ENCODE measurements around the gene DICER1.

DNA sequence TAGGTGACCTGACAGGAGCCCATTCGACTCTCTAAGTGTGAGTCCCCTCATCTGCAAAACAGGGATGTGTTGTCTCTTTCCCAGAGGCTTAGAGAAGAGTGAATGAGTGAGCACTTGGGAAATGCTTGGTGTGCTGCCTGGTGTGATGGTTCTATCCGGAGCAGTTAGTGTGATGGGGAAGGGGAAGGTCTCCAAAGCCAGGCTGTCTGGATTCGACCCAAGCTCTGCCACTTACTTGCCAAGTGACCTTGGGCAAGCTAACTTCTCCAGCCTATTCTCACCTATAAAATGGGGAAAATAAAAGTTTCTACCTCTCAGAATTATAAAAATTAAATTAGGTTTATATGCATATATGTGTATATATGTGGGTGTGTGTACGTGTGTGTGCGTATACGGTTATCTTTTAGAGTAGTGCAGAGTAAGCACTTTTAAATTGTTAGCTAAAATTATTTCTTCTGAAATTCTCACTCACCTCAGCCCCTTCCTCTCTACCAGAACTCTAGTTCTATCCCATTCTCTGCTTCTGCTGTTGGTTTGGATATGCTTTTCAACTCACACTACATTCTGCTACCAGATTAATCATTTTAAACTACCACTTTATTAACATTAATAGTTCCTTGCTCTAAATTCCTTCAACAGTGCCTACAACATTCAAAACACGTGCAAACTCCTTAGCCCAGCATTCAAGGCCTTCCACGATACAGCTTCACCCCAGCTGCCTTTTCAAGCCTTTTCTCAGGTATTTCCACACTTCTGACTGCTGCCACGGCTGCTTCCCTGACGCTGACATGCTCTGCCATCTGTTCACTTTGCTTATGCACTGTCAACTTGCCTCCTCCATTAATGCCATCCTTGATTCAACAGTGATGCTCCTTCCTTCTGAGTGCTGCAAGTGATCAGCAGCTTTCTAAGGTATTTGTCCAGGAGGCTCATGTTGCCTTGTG is 55.3 kb downstream of the DICER1 start:
- TF ChIP-seq POLR2A (IDR thresholded peaks at IDR 0.05; ENCODE audit: low read depth, low read length) (no peak), TAF1 (IDR thresholded peaks at IDR 0.05; ENCODE audit: low read depth, low read length) (no peak), POLR2AphosphoS5 (IDR thresholded peaks at IDR 0.05; ENCODE audit: low read depth, low read length) (no peak), PAX5 (IDR thresholded peaks at IDR 0.05; ENCODE audit: insufficient read depth, low read length, severe bottlenecking) (no peak), POU2F2 (IDR thresholded peaks at IDR 0.05; ENCODE audit: low read depth, low read length) (no peak)

All from GM12891 (cell line).